GM23338 (cell line): Measurements from ENCODE around the gene CFB. TPM values are rescaled to one million over a fixed set of nuclear protein-coding genes. Genes with fewer than 3 reads are reported as not detected.

Experiments
- ATAC-seq: fragments of 200-7000 bp; cut with Tn5 transposase; 3 replicates; pipeline ENCODE4 v1.9.1; 2020
- DNase-seq: peaks from one replicate; pipeline ENCODE4 v3.0.0-alpha.2; 2015; ENCODE audit warnings: low spot score
- H2AFZ ChIP-seq: fragments of 200-600 bp; sonication (generic); 2 replicates; pipeline ENCODE4 v1.8.0; 2016; ENCODE audit warnings: antibody characterized with exemption, mild to moderate bottlenecking, moderate library complexity
- H3F3A ChIP-seq: fragments of 200-600 bp; sonication (generic); replicated peaks from 2 replicates; pipeline ENCODE4 v1.8.0; 2017; ENCODE audit warnings: antibody characterized with exemption, mixed run types, low read depth
- H3K27ac ChIP-seq: fragments of 200-600 bp; sonication (generic); 2 replicates; pipeline ENCODE4 v1.6.1; 2016; ENCODE audit warnings: low read depth
- H3K27me3 ChIP-seq: fragments of 200-600 bp; sonication (generic); 2 replicates; pipeline ENCODE4 v1.8.0; 2016; ENCODE audit warnings: mild to moderate bottlenecking, mixed run types, moderate library complexity; ENCODE audit not compliant: insufficient read depth
- H3K36me3 ChIP-seq: fragments of 200-600 bp; sonication (generic); 2 replicates; pipeline ENCODE4 v1.8.0; 2016; ENCODE audit warnings: mild to moderate bottlenecking; ENCODE audit not compliant: insufficient read depth
- H3K4me1 ChIP-seq: fragments of 200-600 bp; sonication (generic); 2 replicates; pipeline ENCODE4 v1.8.0; 2016; ENCODE audit warnings: mild to moderate bottlenecking, moderate library complexity; ENCODE audit not compliant: insufficient read depth
- H3K4me2 ChIP-seq: fragments of 200-600 bp; sonication (generic); 2 replicates; pipeline ENCODE4 v1.7.1; 2017; ENCODE audit warnings: mixed run types
- H3K4me3 ChIP-seq: fragments of 200-600 bp; sonication (generic); 2 replicates; pipeline ENCODE4 v1.6.1; 2016; ENCODE audit warnings: mixed run types
- H3K79me2 ChIP-seq: fragments of 200-600 bp; sonication (generic); replicated peaks from 2 replicates; pipeline ENCODE4 v1.8.0; 2017; ENCODE audit warnings: mild to moderate bottlenecking; ENCODE audit not compliant: insufficient read depth
- H3K9me2 ChIP-seq: fragments of 200-600 bp; sonication (generic); 2 replicates; pipeline ENCODE4 v1.8.0; 2017; ENCODE audit not compliant: insufficient read depth
- H4K20me1 ChIP-seq: fragments of 200-600 bp; sonication (generic); replicated peaks from 2 replicates; pipeline ENCODE4 v1.8.0; 2017; ENCODE audit warnings: mild to moderate bottlenecking; ENCODE audit not compliant: insufficient read depth
- H3K27ac Mint-ChIP-seq: 2 replicates; pipeline ENCODE4 v1.8.0; 2020; ENCODE audit warnings: inconsistent platforms, mild to moderate bottlenecking, moderate library complexity, mixed read lengths
- H3K27me3 Mint-ChIP-seq: 3 replicates; pipeline ENCODE4 v1.8.0; 2022; ENCODE audit warnings: low read depth, mild to moderate bottlenecking, moderate library complexity, mixed read lengths, inconsistent platforms; ENCODE audit not compliant: insufficient read depth, poor library complexity
- H3K36me3 Mint-ChIP-seq: 3 replicates; pipeline ENCODE4 v1.8.0; 2021; ENCODE audit warnings: low read depth, mild to moderate bottlenecking, inconsistent platforms, moderate library complexity, mixed read lengths
- H3K4me1 Mint-ChIP-seq: 3 replicates; pipeline ENCODE4 v1.8.0; 2020; ENCODE audit warnings: mild to moderate bottlenecking, inconsistent platforms, mixed read lengths
- H3K4me3 Mint-ChIP-seq: 3 replicates; pipeline ENCODE4 v1.8.0; 2021; ENCODE audit warnings: moderate library complexity, mild to moderate bottlenecking, inconsistent platforms, mixed read lengths
- H3K9me3 Mint-ChIP-seq: 3 replicates; pipeline ENCODE4 v1.8.0; 2020; ENCODE audit warnings: moderate library complexity, mild to moderate bottlenecking, inconsistent platforms, mixed read lengths
- CREB1 ChIP-seq: fragments of 250-450 bp; sonication (Bioruptor Pico); IDR thresholded peaks from 2 replicates; pipeline ENCODE4 v1.5.0; 2020; ENCODE audit warnings: low read depth, mild to moderate bottlenecking, moderate library complexity
- CTCF ChIP-seq, 2 experiments: fragments of 200-600 bp in 1 of 2; sonication (generic) in 1 of 2; conservative IDR thresholded peaks; 2 replicates each; pipeline versions ENCODE4 v1.5.1 to v1.6.1; 2016 to 2017; ENCODE audit warnings: antibody characterized with exemption in 2 of 2, low read depth in 2 of 2, mild to moderate bottlenecking in 2 of 2, moderate library complexity in 1 of 2
- ETS1 ChIP-seq: IDR thresholded peaks from 2 replicates; pipeline ENCODE4 v1.6.1; 2016; ENCODE audit warnings: antibody characterized with exemption
- EZH2 ChIP-seq: fragments of 200-600 bp; sonication (generic); IDR thresholded peaks from one replicate; pipeline ENCODE4 v1.8.0; 2017; ENCODE audit warnings: antibody characterized with exemption, mild to moderate bottlenecking, low read depth; ENCODE audit not compliant: unreplicated experiment
- EZH2phosphoT487 ChIP-seq: fragments of 200-600 bp; sonication (generic); IDR thresholded peaks from one replicate; pipeline ENCODE4 v1.8.1; 2018; ENCODE audit warnings: antibody characterized with exemption; ENCODE audit not compliant: unreplicated experiment
- JUNB ChIP-seq: IDR thresholded peaks from one replicate; pipeline ENCODE4 v1.6.1; 2016; ENCODE audit warnings: antibody characterized with exemption; ENCODE audit not compliant: unreplicated experiment
- NANOG ChIP-seq: IDR thresholded peaks from 2 replicates; pipeline ENCODE4 v1.6.1; 2016; ENCODE audit warnings: antibody characterized with exemption, borderline replicate concordance
- POLR2AphosphoS5 ChIP-seq: IDR thresholded peaks from 2 replicates; pipeline ENCODE4 v1.6.1; 2016; ENCODE audit warnings: antibody characterized with exemption, low read depth
- REST ChIP-seq: IDR thresholded peaks from one replicate; pipeline ENCODE4 v1.6.1; 2018; ENCODE audit warnings: antibody characterized with exemption; ENCODE audit not compliant: unreplicated experiment
- STAT1 ChIP-seq: IDR thresholded peaks from one replicate; pipeline ENCODE4 v1.6.1; 2016; ENCODE audit warnings: antibody characterized with exemption; ENCODE audit not compliant: unreplicated experiment
- ZNF114 ChIP-seq: fragments of 250-450 bp; sonication (Bioruptor Pico); IDR thresholded peaks from 2 replicates; pipeline ENCODE4 v1.5.0; 2020; ENCODE audit warnings: mild to moderate bottlenecking, moderate library complexity
- ZNF331 ChIP-seq: fragments of 250-450 bp; sonication (Bioruptor Pico); IDR thresholded peaks from 2 replicates; pipeline ENCODE4 v1.5.0; 2020; ENCODE audit warnings: low read depth, mild to moderate bottlenecking, moderate library complexity
- ZNF462 ChIP-seq: fragments of 250-450 bp; sonication (Bioruptor Pico); IDR thresholded peaks from 2 replicates; pipeline ENCODE4 v1.5.0; 2020; ENCODE audit warnings: mild to moderate bottlenecking, moderate library complexity
- polyA plus RNA-seq: library from polyadenylated mRNA; unstranded; fragments of >200 nt; fragmentation: Nextera tagmentation; extraction: Ambion mirVana; gene quantifications from 2 replicates; pipeline ENCODE4 v1.2.1, GENCODE V29; 2016
- total RNA-seq: library from RNA; depleted of rRNA; stranded (reverse); fragments of >200 nt; shearing (Covaris generic); gene quantifications from 2 replicates; pipeline ENCODE4 v1.2.3, GENCODE V29; 2014

The CFB gene
- total and polyA plus RNA-seq, 2 experiments from 2014 or later, result 0.86 TPM; not detected in 1

- no peak overlapping the region for H2AFZ ChIP-seq
- H3F3A ChIP-seq, result no peaks in the 10 kb centered on the region
- no peak overlapping the region for H3K27ac ChIP-seq
- no peak overlapping the region for H3K4me3 ChIP-seq
- no peaks in the 10 kb centered on the region for H4K20me1 ChIP-seq
- DNase-seq (no peak), ATAC-seq (no peak)
- H3K27ac Mint-ChIP-seq, result no peak overlapping the region
- H3K9me2 ChIP-seq, result peaks cover 4% of the 10 kb centered on the region; the same call in 1 of the 2 replicates
- TF ChIP-seq ZNF114 (CRISPR knock-in tag) (no peak), ETS1 (no peak), REST (no peak), EZH2phosphoT487 (no peak), CREB1 (CRISPR knock-in tag) (no peak), ZNF462 (CRISPR knock-in tag) (no peak), STAT1 (no peak), POLR2AphosphoS5 (no peak), ZNF331 (CRISPR knock-in tag) (no peak), EZH2 (no peak), CTCF (conservative IDR thresholded peaks at IDR 0.05; ENCODE audit: low read depth in 2 of 2) (no peak), NANOG (no peak), JUNB (no peak)
- no peaks in the 10 kb centered on the region for H3K27me3 ChIP-seq
- H3K4me1 Mint-ChIP-seq, result peaks cover 3% of the 10 kb centered on the region; the same call in 1 of the 3 replicates
- H3K4me2 ChIP-seq, result no peak overlapping the region
- peaks cover 10% of the 10 kb centered on the region; the same call in 2 of the 3 replicates for H3K9me3 Mint-ChIP-seq
- H3K36me3 Mint-ChIP-seq, result no peaks in the 10 kb centered on the region
- no peak overlapping the region for H3K4me3 Mint-ChIP-seq
- H3K4me1 ChIP-seq, result no peaks in the 10 kb centered on the region
- H3K79me2 ChIP-seq, result no peaks in the 10 kb centered on the region
- H3K27me3 Mint-ChIP-seq, result peaks cover 12% of the 10 kb centered on the region
- no peaks in the 10 kb centered on the region for H3K36me3 ChIP-seq
Measured at GRCh38 chr6:31928672-31928939, 17.3 kb upstream of the CFB start.
